Muscle of back (tissue), 11 donors: Measurements from ENCODE around the gene FUT3. TPM values are rescaled to one million over a fixed set of nuclear protein-coding genes. Genes with fewer than 3 reads are reported as not detected.

Experiments
- DNase-seq, 3 donors: peaks; one replicate each; pipeline versions ENCODE4 v3.0.0 to v3.0.0-alpha.2; 2013
- polyA plus RNA-seq, 10 donors: library from polyadenylated mRNA; unstranded; fragments of 120-200 nt; gene quantifications; one replicate each; pipeline ENCODE4 v1.2.1, GENCODE V29; 2013; ENCODE audit not compliant: insufficient read length in 10 of 10

The FUT3 gene
- polyA plus RNA-seq, 10 donors, result 0.07 to 0.43 (median 0.20) TPM; not detected in 3

GRCh38 chr19:5803441-5803751 lies 47.9 kb downstream of the FUT3 start:
- no peak for DNase-seq

GRCh38 chr19:5801796-5802619 lies 49.2 kb downstream of the FUT3 start:
- peak in 2 of 3 donors; percentile 21 to 68 for DNase-seq

- DNase-seq, result no peak
Measured at GRCh38 chr19:5800361-5801270, 50.6 kb downstream of the FUT3 start.

- peak in 2 of 3 donors; percentile 18 to 42 for DNase-seq
Measured at GRCh38 chr19:5799247-5800241, 51.7 kb downstream of the FUT3 start.

GRCh38 chr19:5798244-5798643 lies 53.0 kb downstream of the FUT3 start:
- no peak for DNase-seq

GRCh38 chr19:5795382-5795919 lies 55.8 kb downstream of the FUT3 start:
- DNase-seq, result no peak

- no peak for DNase-seq
Measured at GRCh38 chr19:5793188-5793587, 58.1 kb downstream of the FUT3 start.

Other genes starting within 250 kb of the FUT3 start
- gene SAFB2, start 228.7 kb downstream of the FUT3 start, polyA plus RNA-seq, result 10 to 100 TPM; 28.3 to 61.1 (median 42.6) TPM
- 100 to 1,000 TPM in 3 of 10 donors, 10 to 100 TPM in 7; 73.7 to 106 (median 90.6) TPM for gene SAFB, start 228.4 kb downstream of the FUT3 start, polyA plus RNA-seq
- 100 to 1,000 TPM in 2 of 10 donors, 10 to 100 TPM in 8; 63.9 to 112 (median 74.4) TPM for gene MICOS13, start 170.9 kb downstream of the FUT3 start, polyA plus RNA-seq
- gene HSD11B1L, start 170.4 kb downstream of the FUT3 start, polyA plus RNA-seq, result 1 to 10 TPM; 2.8 to 6.7 (median 5.1) TPM
- 1,000 to 10,000 TPM in 9 of 10 donors, 100 to 1,000 TPM in 1; 814 to 1,432 (median 1,156) TPM for gene RPL36, start 161.2 kb downstream of the FUT3 start, polyA plus RNA-seq
- gene LONP1, start 131.3 kb downstream of the FUT3 start, polyA plus RNA-seq, result 10 to 100 TPM; 41.6 to 58.6 (median 46.8) TPM
- not detected for gene CATSPERD, start 130.8 kb downstream of the FUT3 start, polyA plus RNA-seq
- 1 to 10 TPM in 9 of 10 donors, under 1 TPM in 1; 0.97 to 2.1 (median 1.5) TPM for gene PRR22, start 66.7 kb downstream of the FUT3 start, polyA plus RNA-seq
- gene DUS3L, start 60.3 kb downstream of the FUT3 start, polyA plus RNA-seq, result 10 to 100 TPM; 14.3 to 19.6 (median 17.1) TPM
- gene NRTN, start 46.4 kb downstream of the FUT3 start, polyA plus RNA-seq, result 1 to 10 TPM in 2 of 10 donors, under 1 TPM in 8; 0.18 to 2.0 (median 0.33) TPM
- not detected for gene FUT6, start 11.7 kb downstream of the FUT3 start, polyA plus RNA-seq
- under 1 TPM in 3 of 10 donors, not detected in 7; 0.08 to 0.17 (median 0.13) TPM for gene FUT5, start 19.1 kb upstream of the FUT3 start, polyA plus RNA-seq
- gene NDUFA11, start 52.3 kb upstream of the FUT3 start, polyA plus RNA-seq, result 100 to 1,000 TPM; 142 to 217 (median 157) TPM
- 1 to 10 TPM; 2.5 to 5.0 (median 3.1) TPM for gene VMAC, start 53.4 kb upstream of the FUT3 start, polyA plus RNA-seq
- 1 to 10 TPM; 3.2 to 8.3 (median 4.7) TPM for gene CAPS, start 62.8 kb upstream of the FUT3 start, polyA plus RNA-seq
- gene RANBP3, start 126.7 kb upstream of the FUT3 start, polyA plus RNA-seq, result 10 to 100 TPM; 38.4 to 50.4 (median 46.4) TPM